ENCODE results near the gene TMPRSS11D. TPM values are rescaled to one million over a fixed set of nuclear protein-coding genes. Genes with fewer than 3 reads are reported as not detected.

Gene TMPRSS11D
- total and polyA plus RNA-seq, 2 donors (not counting 1 experiment from before 2014, with no cell fraction given): not detected

DNA sequence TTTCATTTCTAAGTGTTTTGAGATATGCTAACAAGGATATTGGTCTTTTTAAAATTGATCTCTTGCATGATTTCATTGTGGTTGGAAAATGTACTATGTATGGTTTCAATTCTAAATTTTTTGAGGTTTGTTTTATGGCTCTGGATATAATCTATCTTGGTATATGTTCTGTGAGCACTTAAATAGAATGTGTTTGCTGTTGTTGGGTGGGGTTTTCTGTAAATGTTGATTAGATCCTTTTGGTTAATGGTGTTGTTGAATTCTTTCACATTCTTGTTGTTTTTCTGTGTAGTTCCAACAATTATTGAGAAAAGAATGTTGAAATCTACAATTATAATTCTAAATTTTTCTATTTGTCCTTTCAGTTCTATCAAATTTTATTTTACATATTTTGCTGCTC is 87.0 kb downstream of the TMPRSS11D start:
- Histone ChIP-seq H3K79me2 (ENCODE audit: control insufficient read depth, insufficient read depth, low read length) (no peaks in the 10 kb centered on the region), H3K27me3 (ENCODE audit: control insufficient read depth, insufficient read depth, low read length) (no peaks in the 10 kb centered on the region), H3K36me3 (ENCODE audit: control insufficient read depth, insufficient read depth, low read length) (no peaks in the 10 kb centered on the region), H3K9me3 (ENCODE audit: control insufficient read depth, insufficient read depth, low read depth, low read length) (no peaks in the 10 kb centered on the region), H4K20me1 (ENCODE audit: control insufficient read depth, extremely low read depth, insufficient read depth, low read length) (no peaks in the 10 kb centered on the region), H2AFZ (ENCODE audit: low read length) (no peak overlapping the region), H3K27ac (ENCODE audit: insufficient read depth, low read length) (no peak overlapping the region), H3K9ac (ENCODE audit: insufficient read depth, low read length) (no peak overlapping the region), H3K4me1 (ENCODE audit: control insufficient read depth, extremely low read depth, insufficient read depth, low read length) (no peaks in the 10 kb centered on the region), H3K4me2 (ENCODE audit: extremely low read depth, insufficient read depth, low read length) (no peak overlapping the region), H3K4me3 (replicated peaks in 1 of 4; ENCODE audit: control extremely low read depth in 1 of 4, insufficient read depth in 1 of 4, low read depth in 3 of 4, low read length in 4 of 4) (no peak overlapping the region)
- TF ChIP-seq, protein P1, sequence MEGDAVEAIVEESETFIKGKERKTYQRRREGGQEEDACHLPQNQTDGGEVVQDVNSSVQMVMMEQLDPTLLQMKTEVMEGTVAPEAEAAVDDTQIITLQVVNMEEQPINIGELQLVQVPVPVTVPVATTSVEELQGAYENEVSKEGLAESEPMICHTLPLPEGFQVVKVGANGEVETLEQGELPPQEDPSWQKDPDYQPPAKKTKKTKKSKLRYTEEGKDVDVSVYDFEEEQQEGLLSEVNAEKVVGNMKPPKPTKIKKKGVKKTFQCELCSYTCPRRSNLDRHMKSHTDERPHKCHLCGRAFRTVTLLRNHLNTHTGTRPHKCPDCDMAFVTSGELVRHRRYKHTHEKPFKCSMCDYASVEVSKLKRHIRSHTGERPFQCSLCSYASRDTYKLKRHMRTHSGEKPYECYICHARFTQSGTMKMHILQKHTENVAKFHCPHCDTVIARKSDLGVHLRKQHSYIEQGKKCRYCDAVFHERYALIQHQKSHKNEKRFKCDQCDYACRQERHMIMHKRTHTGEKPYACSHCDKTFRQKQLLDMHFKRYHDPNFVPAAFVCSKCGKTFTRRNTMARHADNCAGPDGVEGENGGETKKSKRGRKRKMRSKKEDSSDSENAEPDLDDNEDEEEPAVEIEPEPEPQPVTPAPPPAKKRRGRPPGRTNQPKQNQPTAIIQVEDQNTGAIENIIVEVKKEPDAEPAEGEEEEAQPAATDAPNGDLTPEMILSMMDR (conservative IDR thresholded peaks at IDR 0.05 in 1 of 2, IDR thresholded peaks at IDR 0.05 in 1 of 2; ENCODE audit: low read depth in 1 of 2, low read length in 2 of 2): no peak
- TF ChIP-seq EZH2 (IDR thresholded peaks at IDR 0.05; ENCODE audit: low read length, missing control alignments): no peak
- no peak for DNase-seq (ENCODE audit: low read depth in 2 of 2)

DNA sequence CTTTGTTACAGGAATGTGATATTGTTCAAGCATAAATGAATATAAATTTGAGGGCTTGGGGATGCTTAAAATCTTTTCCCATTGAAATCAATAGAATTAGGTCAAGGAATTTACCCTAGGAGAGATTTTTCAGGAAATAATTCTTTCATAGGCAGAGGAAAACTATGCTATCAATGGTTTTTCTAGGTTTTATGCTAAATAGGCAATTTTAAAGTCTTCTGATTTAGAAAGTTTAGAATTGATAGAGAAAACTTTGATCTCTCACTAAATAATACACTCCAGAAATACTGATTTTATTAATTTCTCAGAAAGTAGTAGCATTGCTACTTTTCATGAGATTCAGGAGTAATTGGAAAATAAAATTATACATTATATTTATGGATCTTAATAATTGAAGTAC is 93.1 kb downstream of the TMPRSS11D start:
- Histone ChIP-seq H2AFZ (ENCODE audit: low read length) (no peak overlapping the region), H3K9me3 (ENCODE audit: control insufficient read depth, insufficient read depth, low read depth, low read length) (no peaks in the 10 kb centered on the region), H3K27me3 (ENCODE audit: control insufficient read depth, insufficient read depth, low read length) (no peaks in the 10 kb centered on the region), H3K79me2 (ENCODE audit: control insufficient read depth, insufficient read depth, low read length) (no peaks in the 10 kb centered on the region), H3K9ac (ENCODE audit: insufficient read depth, low read length) (no peak overlapping the region), H3K4me1 (ENCODE audit: control insufficient read depth, extremely low read depth, insufficient read depth, low read length) (no peaks in the 10 kb centered on the region), H3K27ac (ENCODE audit: insufficient read depth, low read length) (no peak overlapping the region), H3K36me3 (ENCODE audit: control insufficient read depth, insufficient read depth, low read length) (no peaks in the 10 kb centered on the region), H4K20me1 (ENCODE audit: control insufficient read depth, extremely low read depth, insufficient read depth, low read length) (no peaks in the 10 kb centered on the region), H3K4me2 (ENCODE audit: extremely low read depth, insufficient read depth, low read length) (no peak overlapping the region), H3K4me3 (replicated peaks in 1 of 4; ENCODE audit: control extremely low read depth in 1 of 4, insufficient read depth in 1 of 4, low read depth in 3 of 4, low read length in 4 of 4) (no peak overlapping the region)
- DNase-seq (ENCODE audit: low read depth in 2 of 2): no peak
- TF ChIP-seq, protein P1 (conservative IDR thresholded peaks at IDR 0.05 in 1 of 2, IDR thresholded peaks at IDR 0.05 in 1 of 2; ENCODE audit: low read depth in 1 of 2, low read length in 2 of 2): no peak
- TF ChIP-seq EZH2 (IDR thresholded peaks at IDR 0.05; ENCODE audit: low read length, missing control alignments): no peak

DNA sequence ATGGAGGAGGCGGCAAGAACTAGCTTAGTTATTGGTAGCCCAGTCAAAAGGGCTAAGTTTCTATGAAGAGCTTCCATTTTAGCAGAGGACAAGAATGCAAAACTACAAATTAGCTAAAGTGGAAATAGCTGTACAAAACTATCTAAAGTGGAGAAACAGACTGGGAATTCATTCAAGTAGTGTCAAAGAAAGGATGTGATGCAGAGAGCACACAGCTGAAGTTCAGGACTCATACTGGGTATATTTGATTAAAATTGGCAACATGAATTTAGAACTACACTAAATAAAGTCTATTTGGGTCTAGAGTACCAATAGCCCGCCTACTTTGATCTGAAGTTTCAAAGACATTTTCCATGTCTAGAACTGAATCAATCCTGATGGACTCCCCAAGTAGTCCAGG is 96.5 kb downstream of the TMPRSS11D start:
- TF ChIP-seq, protein P1 (conservative IDR thresholded peaks at IDR 0.05 in 1 of 2, IDR thresholded peaks at IDR 0.05 in 1 of 2; ENCODE audit: low read depth in 1 of 2, low read length in 2 of 2): no peak
- no peak for TF ChIP-seq EZH2 (IDR thresholded peaks at IDR 0.05; ENCODE audit: low read length, missing control alignments)
- no peak for DNase-seq (ENCODE audit: low read depth in 2 of 2)
- Histone ChIP-seq H3K79me2 (ENCODE audit: control insufficient read depth, insufficient read depth, low read length) (no peaks in the 10 kb centered on the region), H3K4me2 (ENCODE audit: extremely low read depth, insufficient read depth, low read length) (no peak overlapping the region), H3K36me3 (ENCODE audit: control insufficient read depth, insufficient read depth, low read length) (no peaks in the 10 kb centered on the region), H3K9ac (ENCODE audit: insufficient read depth, low read length) (no peak overlapping the region), H4K20me1 (ENCODE audit: control insufficient read depth, extremely low read depth, insufficient read depth, low read length) (no peaks in the 10 kb centered on the region), H3K4me3 (replicated peaks in 1 of 4; ENCODE audit: control extremely low read depth in 1 of 4, insufficient read depth in 1 of 4, low read depth in 3 of 4, low read length in 4 of 4) (no peak overlapping the region), H3K27me3 (ENCODE audit: control insufficient read depth, insufficient read depth, low read length) (no peaks in the 10 kb centered on the region), H3K4me1 (ENCODE audit: control insufficient read depth, extremely low read depth, insufficient read depth, low read length) (no peaks in the 10 kb centered on the region), H2AFZ (ENCODE audit: low read length) (no peak overlapping the region), H3K9me3 (ENCODE audit: control insufficient read depth, insufficient read depth, low read depth, low read length) (no peaks in the 10 kb centered on the region), H3K27ac (ENCODE audit: insufficient read depth, low read length) (no peak overlapping the region)
